Testis (tissue), 3 donors: ENCODE data around the gene RBM12. TPM values are rescaled to one million over a fixed set of nuclear protein-coding genes. Genes with fewer than 3 reads are reported as not detected.

Source experiments
- DNase-seq: peaks from one replicate; pipeline ENCODE4 v3.0.0-alpha.2; 2019
- H3K27ac ChIP-seq, 2 donors: fragments of 200-600 bp; sonication (generic); one replicate each; pipeline ENCODE4 v1.5.1; 2019
- H3K27me3 ChIP-seq: fragments of 200-600 bp; sonication (generic); one replicate; pipeline ENCODE4 v1.5.1; 2019
- H3K36me3 ChIP-seq: fragments of 200-600 bp; sonication (generic); one replicate; pipeline ENCODE4 v1.5.1; 2017; ENCODE audit warnings: low read depth; ENCODE audit errors: missing control alignments
- H3K4me1 ChIP-seq: fragments of 200-600 bp; sonication (generic); one replicate; pipeline ENCODE4 v1.5.1; 2019
- H3K4me3 ChIP-seq, 2 donors: fragments of 200-600 bp; sonication (generic); one replicate each; pipeline ENCODE4 v1.5.1; 2017 to 2019
- H3K9me3 ChIP-seq: fragments of 200-600 bp; sonication (generic); one replicate; pipeline ENCODE4 v1.5.1; 2017
- POLR2A ChIP-seq: fragments of 450-650 bp; IDR thresholded peaks from one replicate; pipeline ENCODE4 v1.6.1; 2017; ENCODE audit warnings: antibody characterized with exemption, mild to moderate bottlenecking, moderate library complexity
- WGBS, 2 donors: methylation state at CpG; one replicate each; pipeline ENCODE4 v1.1.5; 2018; 5-methylcytosine and 5-hydroxymethylcytosine counted together
- intact Hi-C: fragments of 100-400 bp; cut with DNase I; formaldehyde crosslinking; loops from one replicate; pipeline ENCODE4 v1.15.1; 2023; ENCODE audit warnings: low total_unique reads
- polyA plus RNA-seq: library from polyadenylated mRNA; stranded (reverse); fragments of 350-450 nt; fragmentation: Illumina TruSeq; extraction: RNeasy Lipid Tissue Mini Kit (QIAGEN cat#74804); gene quantifications from one replicate; pipeline ENCODE4 v1.2.3, GENCODE V29; 2014; ENCODE audit warnings: low read depth, low replicate concordance; ENCODE audit not compliant: insufficient read depth
- total RNA-seq, 2 donors: library from RNA; depleted of rRNA; stranded (reverse); fragments of >200 nt; gene quantifications; one replicate each; pipeline ENCODE4 v1.2.3, GENCODE V29; 2016
- TF ChIP-seq, protein P1 (sequence below), 3 experiments: fragments of 450-650 bp in 2 of 3; fragments of 200-600 bp in 1 of 3; sonication (generic) in 1 of 3; IDR thresholded peaks; one replicate each; pipeline ENCODE4 v1.5.1; 2016 to 2019; ENCODE audit warnings: antibody characterized with exemption in 3 of 3, mild to moderate bottlenecking in 2 of 3, moderate library complexity in 1 of 3

The RBM12 gene
- total and polyA plus RNA-seq, 3 donors from 2014 or later, result 40.8 to 54.9 (median 46.3) TPM

DNA sequence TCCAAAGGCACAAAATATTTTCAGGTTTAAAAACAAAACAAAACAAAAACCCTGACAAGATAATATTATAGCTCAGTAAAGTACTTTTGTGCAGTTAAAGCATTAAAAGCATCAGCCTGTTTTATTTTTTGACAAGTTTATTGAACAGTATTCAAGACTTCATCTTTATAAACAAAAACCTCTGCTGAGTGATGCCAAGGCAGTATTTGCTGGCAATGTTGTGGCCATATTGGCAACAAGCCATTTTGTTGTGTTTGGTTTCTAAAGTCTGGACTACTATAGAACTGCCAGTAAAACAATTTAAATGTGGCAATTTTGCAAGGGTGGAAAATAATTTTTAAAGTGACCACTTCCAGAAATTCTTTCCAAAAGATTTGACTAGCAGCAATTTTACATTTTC lies 15.9 kb downstream of the RBM12 start:
- Histone ChIP-seq H3K27me3 (no peaks in the 10 kb centered on the region), H3K36me3 (no peaks in the 10 kb centered on the region), H3K4me1 (no peaks in the 10 kb centered on the region), H3K27ac (no peak overlapping the region), H3K4me3 (no peak overlapping the region), H3K9me3 (no peaks in the 10 kb centered on the region)
- TF ChIP-seq, protein P1, sequence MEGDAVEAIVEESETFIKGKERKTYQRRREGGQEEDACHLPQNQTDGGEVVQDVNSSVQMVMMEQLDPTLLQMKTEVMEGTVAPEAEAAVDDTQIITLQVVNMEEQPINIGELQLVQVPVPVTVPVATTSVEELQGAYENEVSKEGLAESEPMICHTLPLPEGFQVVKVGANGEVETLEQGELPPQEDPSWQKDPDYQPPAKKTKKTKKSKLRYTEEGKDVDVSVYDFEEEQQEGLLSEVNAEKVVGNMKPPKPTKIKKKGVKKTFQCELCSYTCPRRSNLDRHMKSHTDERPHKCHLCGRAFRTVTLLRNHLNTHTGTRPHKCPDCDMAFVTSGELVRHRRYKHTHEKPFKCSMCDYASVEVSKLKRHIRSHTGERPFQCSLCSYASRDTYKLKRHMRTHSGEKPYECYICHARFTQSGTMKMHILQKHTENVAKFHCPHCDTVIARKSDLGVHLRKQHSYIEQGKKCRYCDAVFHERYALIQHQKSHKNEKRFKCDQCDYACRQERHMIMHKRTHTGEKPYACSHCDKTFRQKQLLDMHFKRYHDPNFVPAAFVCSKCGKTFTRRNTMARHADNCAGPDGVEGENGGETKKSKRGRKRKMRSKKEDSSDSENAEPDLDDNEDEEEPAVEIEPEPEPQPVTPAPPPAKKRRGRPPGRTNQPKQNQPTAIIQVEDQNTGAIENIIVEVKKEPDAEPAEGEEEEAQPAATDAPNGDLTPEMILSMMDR (IDR thresholded peaks at IDR 0.05), result no peak
- no peak for TF ChIP-seq POLR2A
- intact Hi-C loops, result no loop called here
- DNase-seq, result no peak

DNA sequence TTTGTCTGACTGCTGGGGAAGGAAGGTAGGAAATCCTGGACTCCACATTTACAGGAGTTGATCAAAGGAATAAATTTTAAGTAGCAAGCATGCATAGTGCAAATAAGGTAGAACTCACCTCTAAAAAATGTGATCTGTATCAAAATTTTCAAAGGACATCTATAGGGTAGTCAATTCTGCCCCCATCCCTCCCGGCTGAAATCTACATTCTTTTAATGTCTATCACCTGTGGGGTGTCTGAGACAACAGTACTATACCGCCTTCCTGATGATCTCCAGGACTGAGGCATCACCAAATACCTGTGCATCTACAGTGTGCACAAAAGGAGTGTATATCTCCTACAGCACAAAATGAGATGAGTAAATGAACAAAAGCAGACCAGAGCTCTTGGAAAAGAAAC lies 19.9 kb downstream of the RBM12 start:
- intact Hi-C loops, result no loop called here
- no peak for DNase-seq
- H3K27me3 ChIP-seq, result no peaks in the 10 kb centered on the region
- TF ChIP-seq POLR2A, result no peak
- TF ChIP-seq, protein P1 (IDR thresholded peaks at IDR 0.05), result no peak
- no peak overlapping the region for H3K4me3 ChIP-seq
- no peak overlapping the region for H3K27ac ChIP-seq
- H3K36me3 ChIP-seq, result no peaks in the 10 kb centered on the region
- H3K4me1 ChIP-seq, result no peaks in the 10 kb centered on the region
- 79 to 84% methylated on average over 2 of the region's 2 CpGs for WGBS, 2 donors
- no peaks in the 10 kb centered on the region for H3K9me3 ChIP-seq

DNA sequence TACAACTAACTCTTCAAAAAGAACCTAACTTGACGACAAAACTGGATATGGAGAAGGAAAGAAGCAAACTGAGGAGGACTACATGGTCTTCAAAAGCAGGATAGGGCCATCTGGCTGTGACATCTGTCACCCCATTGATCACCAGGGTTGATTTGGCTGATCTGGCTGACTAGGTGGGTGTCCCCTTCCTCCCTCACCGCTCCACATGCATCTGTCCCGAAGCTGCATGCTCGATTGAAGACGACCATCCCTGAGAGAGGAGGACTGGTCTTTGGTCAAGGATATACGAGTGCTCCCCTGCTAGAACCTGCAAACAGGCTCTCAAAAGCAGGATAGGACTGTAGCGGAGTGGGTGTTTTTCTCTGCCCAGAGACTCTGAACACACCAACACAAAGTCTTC lies 21.7 kb downstream of the RBM12 start:
- no peak for DNase-seq
- H3K36me3 ChIP-seq, result no peaks in the 10 kb centered on the region
- TF ChIP-seq, protein P1 (IDR thresholded peaks at IDR 0.05), result no peak
- TF ChIP-seq POLR2A, result no peak
- H3K9me3 ChIP-seq, result no peaks in the 10 kb centered on the region
- no peaks in the 10 kb centered on the region for H3K27me3 ChIP-seq
- no peak overlapping the region for H3K27ac ChIP-seq
- no peak overlapping the region for H3K4me3 ChIP-seq
- intact Hi-C loops, result no loop called here
- H3K4me1 ChIP-seq, result no peaks in the 10 kb centered on the region
- 89 to 97% methylated on average over 7 of the region's 7 CpGs for WGBS, 2 donors

DNA sequence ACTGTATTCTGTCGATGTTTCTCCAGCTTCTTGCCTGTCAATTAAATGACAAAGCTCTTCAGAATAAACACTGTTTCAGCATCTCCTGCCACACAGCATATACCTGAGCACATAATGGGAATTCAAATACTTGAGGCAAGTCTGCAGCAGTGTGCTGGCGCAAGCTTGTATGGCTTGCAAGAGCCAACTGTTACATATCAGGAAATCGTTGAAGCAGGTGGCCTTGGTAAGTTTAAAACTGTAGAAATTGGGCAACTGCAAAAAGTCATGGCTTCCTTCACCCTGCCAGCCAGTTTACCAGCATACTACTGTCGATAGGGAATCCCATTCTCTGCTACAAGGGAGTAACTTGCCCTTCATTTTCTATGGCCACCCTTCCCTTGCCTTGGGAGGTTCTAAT lies 23.0 kb downstream of the RBM12 start:
- 74 to 85% methylated on average over 4 of the region's 4 CpGs for WGBS, 2 donors
- DNase-seq, result no peak
- TF ChIP-seq, protein P1 (IDR thresholded peaks at IDR 0.05), result no peak
- no peak for TF ChIP-seq POLR2A
- intact Hi-C loops, result no loop called here
- Histone ChIP-seq H3K4me3 (no peak overlapping the region), H3K9me3 (no peaks in the 10 kb centered on the region), H3K36me3 (no peaks in the 10 kb centered on the region), H3K27ac (no peak overlapping the region), H3K27me3 (no peaks in the 10 kb centered on the region), H3K4me1 (no peaks in the 10 kb centered on the region)

DNA sequence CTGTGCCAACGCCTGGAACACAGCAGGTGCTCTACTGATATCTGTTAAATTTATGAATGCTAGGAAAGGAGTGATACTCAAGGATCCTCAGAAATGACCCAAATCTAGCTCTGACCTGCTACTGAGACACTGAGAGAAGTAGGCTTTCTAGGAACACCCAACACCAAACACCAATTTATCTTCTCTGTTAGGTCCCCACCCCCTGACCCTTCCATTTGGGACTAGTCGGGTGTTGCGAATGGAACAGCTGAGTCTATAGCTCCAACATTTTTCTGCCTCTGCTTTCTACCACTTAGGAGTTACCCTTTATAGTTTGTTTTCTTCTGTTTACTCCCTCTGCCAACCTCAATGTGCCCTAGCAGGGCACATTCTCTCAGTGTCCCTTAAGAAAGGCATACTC lies 24.0 kb downstream of the RBM12 start:
- Histone ChIP-seq H3K9me3 (no peaks in the 10 kb centered on the region), H3K36me3 (no peaks in the 10 kb centered on the region), H3K4me1 (peaks cover 6% of the 10 kb centered on the region), H3K27ac (no peak overlapping the region), H3K27me3 (no peaks in the 10 kb centered on the region), H3K4me3 (no peak overlapping the region)
- WGBS, 2 donors, result 61 to 70% methylated on average over 3 of the region's 3 CpGs
- intact Hi-C loops, result no loop called here
- TF ChIP-seq POLR2A, result no peak
- TF ChIP-seq, protein P1 (IDR thresholded peaks at IDR 0.05), result no peak
- DNase-seq, result no peak
